NCI-H2029 treated with DMSO at 0.1 percent for 48 hours (cell line): ENCODE measurements around the gene APH1B.

Experiments used
- DNase-seq: peaks from one replicate; lab custom pipeline; 2025; lab: John Stamatoyannopoulos, UW

APH1B gene

DNA sequence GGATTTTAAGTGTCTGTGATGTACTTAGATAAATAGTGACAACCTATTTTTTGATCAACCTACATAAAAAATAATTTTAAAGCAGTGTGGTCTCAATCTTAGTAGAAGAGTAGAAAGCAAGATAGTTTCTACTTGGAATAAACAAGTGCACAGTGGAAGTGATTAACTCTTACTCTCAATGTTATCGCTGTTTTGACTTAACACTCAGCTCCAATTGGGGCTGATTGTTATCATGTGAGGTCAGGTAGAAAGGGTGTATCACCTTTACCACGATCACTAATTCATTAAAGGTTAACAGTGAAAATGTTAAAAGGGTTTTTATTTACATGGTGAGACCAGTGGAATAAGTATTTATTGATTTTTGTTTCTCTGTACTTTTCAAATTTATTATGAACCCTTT, 22.4 kb upstream of the APH1B start:
- DNase-seq = no peak

DNA sequence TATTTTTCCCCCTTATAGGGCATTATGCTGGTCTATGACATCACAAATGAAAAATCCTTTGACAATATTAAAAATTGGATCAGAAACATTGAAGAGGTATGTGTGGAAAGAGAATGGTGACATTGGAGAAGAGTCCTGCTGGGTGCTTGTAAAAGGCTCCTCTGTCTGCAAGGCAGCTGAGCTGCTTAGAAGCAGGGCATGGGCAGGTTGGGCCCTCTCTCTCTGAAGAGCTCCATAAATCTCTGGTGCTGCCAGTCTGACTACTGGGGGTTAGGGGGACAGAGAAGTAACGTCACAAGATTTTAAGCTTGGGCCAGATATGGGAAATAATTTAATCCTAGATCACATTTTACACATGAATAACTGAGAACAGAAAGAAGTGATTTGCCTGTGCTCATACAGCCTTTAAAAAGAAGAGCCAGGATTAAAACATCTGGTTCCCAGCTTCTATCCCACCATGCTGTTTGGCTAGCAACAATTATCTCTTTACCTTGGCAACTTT, 21.9 kb upstream of the APH1B start:
- DNase-seq = no peak

DNA sequence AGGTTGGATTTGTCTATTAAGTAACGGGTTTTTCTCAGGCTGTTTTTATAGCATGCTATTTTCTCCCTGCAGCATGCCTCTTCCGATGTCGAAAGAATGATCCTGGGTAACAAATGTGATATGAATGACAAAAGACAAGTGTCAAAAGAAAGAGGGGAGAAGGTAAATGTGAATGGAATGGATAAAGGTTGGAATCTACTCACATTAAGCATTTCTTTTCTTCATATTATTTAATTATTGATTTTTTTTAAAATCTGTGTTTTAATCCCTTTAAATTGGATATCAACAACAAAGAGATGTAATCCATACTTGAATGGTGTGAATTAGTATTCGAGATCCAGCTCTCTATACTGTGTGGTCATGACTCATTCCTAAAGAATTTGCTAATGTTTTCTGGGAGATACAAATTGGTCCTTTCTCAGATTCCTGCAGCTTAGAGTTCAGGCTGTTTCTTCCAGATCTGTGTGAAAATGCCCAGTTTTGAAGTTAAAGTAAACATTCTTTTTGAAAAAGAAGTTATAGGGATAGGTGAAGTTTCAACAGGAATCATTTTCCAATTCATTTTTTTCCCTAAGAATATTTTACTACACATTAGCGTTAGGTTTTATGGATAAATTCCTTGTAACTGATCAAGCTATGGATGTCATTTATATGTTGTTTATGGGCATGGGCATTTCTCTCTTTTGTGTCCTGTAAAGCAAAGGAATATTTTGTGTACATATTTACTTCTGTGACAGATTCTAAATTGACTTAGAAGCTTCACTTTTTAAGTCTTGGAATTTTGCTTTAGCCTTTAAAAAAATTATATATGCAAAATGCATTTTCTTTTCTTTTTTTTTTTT, 20.8 kb upstream of the APH1B start:
- DNase-seq = no peak

DNA sequence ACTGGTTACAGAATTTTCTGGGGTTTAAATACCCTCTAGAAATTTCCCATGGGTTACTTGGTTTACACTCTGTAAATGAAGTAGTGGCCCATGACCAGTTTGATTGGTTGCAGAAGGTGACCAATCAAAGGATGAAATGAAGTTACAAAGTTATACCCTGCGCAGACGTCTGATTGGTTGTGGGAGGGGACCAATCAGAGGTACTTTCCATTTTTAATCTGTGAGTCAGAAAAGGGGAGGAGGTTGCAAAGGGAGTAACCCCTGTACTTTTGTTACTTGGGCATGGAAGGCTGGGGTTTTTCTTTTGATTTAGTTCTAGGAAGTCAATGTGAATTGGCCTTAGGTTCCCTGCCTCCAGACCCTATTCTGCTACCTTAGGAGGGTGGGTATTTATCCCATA, 18.7 kb upstream of the APH1B start:
- no peak for DNase-seq

DNA sequence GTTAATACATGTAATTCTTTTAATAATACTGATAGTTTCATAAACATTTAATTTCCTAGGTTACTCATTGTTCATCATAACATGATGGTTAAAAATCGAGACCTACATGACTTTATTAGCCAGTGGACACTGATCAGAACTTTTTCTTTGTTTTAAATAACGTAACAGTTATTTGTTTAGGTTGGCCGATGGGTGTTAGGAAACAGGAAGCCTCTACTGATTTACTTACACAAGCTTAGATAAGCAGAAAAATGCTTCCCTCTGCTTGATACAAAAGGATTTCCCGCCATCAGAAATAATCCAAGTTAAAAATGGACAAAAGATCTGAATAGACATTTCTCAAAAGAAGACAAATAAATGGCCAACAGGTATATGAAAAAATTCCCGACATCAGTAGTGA, 16.6 kb upstream of the APH1B start:
- DNase-seq = no peak

DNA sequence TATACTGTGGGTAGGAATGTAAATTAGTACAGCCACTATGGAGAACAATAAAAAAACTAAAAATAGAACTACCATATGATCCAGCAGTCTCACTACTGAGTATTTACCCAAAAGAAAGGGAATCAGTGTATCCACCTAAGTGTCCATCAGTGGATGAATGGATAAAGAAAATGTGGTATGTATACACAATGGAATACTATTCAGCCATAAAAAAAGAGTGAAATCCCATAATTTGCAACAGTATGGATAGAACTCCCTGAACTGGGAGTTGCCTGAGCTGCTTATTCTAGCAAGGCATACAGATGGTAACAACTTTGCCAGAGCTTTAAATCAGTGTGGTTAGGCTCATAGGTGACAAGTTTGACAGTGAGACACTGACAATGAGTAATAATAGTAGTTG, 16.1 kb upstream of the APH1B start:
- no peak for DNase-seq

DNA sequence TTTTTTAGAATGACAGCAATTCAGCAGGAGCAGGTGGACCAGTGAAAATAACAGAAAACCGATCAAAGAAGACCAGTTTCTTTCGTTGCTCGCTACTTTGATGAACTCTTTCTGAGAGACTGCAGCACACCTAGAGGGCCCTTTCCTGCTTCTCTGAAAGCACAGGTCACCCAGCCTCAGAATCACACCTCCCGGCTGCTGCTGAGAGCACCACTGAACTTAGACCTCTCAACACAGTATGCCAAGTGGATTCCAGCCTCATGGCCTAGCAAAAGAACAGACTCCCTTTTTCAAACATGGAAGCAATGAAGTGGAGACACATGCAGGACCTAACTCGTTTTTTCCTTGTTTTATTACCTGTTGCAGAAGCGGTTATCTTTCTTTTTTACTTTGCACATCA, 13.9 kb upstream of the APH1B start:
- no peak for DNase-seq

DNA sequence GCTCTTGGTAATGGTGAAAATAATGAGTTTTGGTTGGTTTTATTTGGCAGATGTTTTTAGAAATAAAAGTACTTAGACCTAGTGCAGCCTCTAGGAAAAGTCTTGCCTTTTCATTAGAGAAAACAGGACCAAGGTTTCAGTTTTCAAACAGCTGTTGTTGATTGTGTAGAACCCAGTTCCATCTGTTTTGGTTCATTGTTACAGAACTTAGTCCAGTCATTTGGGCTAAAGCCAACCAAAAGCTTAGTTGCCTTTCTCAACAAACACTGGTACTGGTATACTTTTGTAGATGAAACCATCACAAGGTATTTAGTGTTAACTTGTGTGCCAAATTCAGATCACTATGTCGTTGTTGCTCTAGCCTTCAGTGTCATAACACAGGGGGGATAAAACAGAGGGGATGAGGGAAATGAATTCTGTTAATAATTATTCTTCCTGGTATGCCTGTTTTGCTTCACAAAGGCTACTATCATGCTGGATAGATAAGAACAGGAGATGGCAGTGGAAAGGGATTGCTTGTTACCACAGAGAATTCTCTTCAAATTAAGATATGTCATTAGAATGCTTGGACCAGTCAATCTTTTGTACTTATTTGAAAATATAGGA, 12.6 kb upstream of the APH1B start:
- DNase-seq = no peak

DNA sequence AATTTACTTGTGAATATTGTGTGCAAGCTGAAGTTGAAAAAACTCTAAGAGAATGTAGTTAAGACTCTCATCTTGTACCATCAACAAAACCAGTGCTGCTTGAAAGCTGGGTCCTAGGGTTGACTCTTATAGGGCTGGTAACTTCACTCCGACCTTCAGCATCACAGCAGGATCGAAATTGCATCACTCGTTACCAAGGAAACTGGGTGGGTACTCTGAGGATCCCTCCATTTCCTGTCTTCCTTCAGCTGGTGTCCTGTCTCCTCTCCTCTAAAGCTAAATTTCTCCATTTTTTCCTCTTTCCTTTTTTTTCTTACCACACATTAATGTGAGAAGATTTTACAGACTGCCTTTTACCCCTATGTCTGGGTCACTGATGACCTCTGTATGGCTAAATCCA, 3.0 kb upstream of the APH1B start:
- DNase-seq = no peak

DNA sequence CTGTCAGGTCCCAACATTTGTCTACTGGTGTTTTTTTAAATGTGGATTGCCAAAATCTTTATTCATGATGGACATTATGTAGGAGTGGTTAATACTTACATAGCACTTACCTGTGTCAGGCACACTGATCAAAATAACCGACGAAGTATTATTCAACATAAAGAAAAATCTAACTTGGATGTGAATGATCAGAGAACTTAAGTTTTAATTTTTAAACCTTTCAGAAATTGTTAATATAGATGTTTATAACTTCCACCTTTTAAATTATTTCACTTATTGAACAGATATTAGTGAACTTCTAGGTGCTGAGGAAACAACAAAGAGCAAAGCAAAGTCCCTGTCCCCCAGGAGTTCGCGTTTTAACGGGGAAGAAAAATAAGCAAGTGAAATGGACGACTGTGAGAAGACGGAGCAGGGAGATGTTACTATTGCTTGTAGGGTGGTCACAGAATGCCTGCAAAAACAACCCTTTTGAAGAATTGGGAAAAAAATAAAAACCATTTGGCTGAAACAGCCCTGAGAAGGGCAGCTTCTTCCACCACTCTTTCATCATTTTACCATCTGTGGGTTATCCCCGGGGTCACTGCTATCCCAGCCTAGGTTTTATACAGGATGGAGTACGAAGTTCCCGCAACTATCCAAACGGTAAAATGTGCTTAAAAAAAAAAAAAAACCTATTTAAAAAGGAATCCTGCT, 915 bp upstream of the APH1B start:
- no peak for DNase-seq

DNA sequence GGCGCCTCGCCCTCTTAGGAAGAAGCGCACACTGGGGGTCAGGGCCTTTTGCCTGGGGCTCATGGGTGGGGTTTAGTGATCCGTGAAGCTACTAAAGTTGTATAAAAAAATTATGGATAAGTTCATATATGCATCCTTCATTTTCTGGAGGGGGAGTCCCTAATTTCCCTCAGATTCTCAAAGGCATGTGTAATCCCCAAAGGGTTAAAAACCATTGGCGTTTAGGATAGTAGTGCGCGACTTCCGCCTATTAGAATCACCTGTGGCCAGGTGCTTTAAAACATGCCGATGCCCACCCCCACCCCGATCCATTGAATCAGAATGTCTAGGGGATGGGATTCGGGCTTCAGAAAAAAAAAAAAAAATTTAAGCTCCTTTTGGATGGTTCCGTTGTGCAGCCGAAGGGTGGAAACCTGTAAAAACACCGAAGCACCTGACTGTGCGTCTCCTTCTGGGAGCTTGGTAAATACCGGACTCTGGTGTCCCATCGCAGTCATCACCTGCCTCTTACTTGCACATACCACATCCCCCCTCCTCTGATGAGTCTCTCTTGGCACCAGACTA, 570 bp downstream of the APH1B start:
- no peak for DNase-seq

DNA sequence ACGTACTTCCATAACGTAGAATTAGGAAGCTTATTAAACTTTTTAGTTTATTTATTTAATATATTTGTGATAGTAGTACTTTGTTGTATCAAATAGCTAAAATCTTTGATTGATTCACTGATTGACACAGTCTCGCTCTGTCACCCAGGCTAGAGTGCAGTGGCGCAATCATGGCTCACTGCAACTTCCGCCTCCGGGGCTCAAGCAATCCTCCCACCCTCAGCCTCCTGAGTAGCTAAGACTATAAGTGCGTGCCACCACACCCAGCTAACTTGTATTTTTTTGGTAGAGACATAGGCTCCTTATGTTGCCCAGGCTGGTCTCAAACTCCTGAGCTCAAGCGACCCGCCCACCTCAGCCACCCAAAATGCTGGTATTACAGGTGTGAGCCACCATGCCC, 5.7 kb downstream of the APH1B start:
- no peak for DNase-seq

DNA sequence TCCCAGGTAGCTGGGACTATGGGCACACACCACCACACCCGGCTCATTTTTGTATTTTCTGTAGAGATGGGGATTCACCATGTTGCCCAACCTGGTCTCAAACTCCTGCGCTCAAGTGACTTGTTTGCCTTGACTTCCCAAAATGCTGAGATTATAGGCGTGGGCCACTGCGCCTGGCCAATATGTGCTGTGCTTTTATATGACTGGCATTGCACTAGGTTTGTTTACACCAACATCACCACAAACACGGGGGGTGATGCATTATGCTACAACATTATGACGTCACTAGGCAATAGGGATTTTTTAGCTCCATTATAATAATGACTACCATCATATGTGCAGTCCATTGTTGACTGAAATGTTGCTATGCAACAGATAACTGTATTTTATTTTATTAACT, 6.9 kb downstream of the APH1B start:
- DNase-seq = no peak

DNA sequence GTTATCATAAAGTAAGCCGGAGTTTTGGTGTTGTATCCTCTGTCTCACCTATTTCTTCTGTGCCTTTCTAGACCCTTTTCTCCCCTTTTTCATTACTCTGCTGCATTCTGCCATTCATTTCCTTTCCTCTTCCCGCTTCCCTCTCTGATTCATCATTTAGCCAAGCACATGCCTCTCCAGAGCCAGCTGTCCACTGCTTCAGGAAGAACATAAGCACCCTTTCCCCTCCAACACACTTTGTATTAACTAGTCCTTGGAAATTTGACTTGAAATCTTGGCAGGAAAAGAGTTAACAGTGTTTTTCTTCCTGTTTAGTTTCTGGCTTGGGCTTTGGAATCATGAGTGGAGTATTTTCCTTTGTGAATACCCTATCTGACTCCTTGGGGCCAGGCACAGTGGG, 9.7 kb downstream of the APH1B start:
- no peak for DNase-seq

DNA sequence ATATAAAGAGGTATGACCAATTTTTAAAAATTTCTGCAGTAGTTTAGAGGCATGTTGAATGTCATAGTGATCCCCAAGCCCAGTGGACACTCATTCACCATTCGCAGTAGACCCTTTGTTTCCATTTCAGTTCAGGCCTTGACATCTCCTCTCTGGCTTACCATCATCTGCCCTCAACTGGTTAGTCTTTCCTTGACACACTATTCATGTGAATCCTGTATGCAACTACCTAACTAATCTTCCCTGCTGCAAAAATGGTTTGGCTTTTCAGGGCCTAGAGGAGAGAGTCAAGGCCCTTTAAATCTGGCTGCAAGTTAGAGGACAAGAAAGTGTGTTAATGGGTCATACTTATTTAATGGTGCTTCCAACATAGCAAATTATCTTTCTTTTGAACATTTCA, 10.9 kb downstream of the APH1B start:
- DNase-seq = no peak

DNA sequence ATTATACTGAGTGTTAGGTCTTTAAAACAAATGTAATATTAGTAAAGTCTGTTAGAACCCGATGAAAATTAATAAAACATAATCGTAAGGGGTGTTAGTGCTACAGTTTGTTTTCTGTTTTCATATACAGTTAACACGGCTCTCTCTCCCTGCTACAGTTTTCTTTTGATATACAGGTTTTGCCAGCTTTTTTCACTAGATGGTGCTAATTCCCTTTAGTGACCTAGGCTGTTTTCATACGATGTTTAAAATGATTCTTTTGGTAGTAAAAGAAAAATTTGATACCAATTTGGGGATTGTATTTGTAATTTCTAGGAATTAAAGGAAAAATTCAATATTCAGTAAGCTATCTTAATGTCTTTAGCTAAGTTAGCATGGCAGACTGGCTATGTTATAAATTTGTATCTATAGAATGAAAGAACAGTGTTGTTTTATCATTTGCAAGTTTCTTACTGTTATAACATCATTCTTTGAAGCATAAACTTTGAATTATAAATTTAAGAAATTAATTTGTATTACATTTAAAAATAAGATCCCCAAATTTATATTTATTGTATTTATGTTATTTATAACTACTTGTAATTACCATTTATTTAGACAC, 11.5 kb downstream of the APH1B start:
- peak; percentile 29 for DNase-seq

DNA sequence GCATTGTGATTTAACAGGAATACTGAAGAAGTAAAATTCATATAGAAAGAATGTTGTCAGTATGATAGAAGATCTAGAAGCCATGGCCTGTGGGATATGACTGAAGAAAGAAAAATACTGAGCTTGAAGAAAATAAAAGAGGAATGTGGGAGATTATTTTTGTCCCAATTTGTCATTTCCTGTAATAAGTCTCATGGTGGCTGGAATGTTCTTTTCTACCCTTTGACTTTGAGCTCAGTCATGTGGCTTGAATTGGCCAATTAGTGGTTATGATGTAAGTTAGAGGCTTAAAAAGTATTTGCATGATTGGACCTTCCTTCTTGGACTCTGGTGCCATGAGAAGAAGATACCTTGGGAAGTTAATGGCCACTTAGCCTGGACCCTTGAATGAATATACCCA, 14.1 kb downstream of the APH1B start:
- no peak for DNase-seq

DNA sequence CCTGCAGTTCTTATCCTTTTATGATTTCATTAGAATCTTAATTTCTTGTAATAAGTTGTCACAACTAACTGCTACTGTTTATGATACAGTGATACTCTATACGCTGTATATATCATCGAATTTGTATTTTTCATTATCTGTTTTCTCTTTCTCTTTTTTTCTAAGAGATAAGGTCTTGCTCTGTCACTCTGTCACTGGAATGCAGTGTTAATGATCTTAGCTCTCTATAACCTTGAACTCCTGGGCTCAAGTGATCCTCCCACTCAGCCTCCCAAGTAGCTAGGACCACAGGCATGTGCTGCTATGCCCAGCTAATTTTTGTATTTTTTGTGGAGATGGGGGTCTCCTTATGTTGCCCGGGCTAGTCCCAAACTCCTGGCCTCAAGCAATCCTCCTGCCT, 14.8 kb downstream of the APH1B start:
- DNase-seq = no peak

DNA sequence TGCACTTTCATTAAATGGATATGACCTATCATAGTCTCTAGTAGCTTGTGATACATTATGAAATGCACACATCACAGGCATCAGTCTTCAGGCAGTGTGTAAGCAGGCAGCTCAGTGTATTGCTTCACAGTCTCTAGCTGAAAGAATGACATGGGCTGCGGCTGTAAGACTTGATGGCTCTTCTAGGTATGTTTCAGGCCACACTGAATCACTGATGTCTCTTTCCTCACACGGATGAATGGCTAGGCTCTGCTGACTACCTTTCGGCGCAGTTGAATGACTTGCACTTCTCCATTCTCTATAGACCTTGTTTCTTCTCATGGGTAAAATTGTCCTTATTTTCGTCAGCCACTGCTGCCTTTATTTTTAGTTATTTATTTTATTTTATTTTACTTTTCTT, 15.4 kb downstream of the APH1B start:
- no peak for DNase-seq

DNA sequence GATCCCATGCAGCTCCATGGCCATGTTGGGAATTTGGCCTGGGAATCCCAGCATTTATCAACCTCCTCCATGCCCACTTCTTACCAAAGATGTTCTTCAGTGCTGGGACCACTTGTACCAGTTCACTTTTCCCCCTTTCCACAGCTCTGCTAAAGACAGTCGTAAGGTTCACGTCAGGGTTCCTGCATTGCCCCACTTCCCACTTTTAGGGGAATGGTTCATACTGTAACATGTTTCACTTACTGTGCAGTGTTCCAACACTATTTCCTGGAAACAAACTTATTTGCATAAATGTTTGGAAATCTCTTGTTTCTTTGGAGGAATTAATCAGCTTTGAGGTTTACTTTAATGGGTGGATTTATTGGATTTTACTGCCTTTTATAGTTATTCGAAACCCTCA, 17.0 kb downstream of the APH1B start:
- DNase-seq = no peak

DNA sequence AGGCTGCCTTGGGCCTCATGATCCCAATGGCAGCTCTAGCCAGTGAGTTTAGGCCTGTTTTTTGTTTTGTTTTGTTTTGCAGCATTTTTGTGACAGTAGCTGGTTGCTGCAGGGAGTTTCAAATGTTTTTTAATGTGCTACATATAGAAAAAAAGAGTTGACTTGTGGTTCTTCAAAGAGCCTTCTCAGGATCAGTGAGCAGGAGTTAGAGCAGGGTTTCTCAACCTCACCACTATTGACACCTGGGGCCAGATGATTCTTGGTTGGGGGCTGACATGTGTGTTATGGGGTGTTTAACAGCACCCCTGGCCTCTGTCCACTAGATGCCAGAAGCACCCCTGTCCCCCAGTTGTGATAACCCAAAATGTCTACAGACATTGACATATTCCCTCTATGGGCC, 17.9 kb downstream of the APH1B start:
- no peak for DNase-seq

DNA sequence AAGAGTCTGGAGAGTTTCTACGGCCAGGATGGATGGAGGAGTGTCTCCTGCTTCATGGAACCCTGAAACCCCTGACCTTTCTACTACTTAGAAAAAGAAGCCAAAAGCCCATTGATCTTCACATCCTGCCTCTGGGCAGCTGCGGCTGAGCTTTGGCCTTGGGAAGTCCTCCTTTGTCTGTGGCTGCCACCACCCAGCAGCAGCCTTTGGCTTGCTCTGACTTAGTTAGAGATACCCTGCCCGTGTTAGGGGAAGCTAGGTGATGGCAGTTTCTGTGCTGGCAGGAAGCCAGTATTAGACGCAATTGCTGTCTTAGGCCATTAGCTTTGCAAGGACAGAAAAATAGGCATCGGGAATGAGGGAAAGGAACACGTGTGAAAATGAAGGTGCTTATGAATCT, 18.8 kb downstream of the APH1B start:
- no peak for DNase-seq
